SK-N-SH (cell line): ENCODE data around the gene LRP5.

Experiments used
- EZH2phosphoT487 ChIP-seq: fragments of 200-600 bp; sonication (generic); IDR thresholded peaks from 2 replicates; pipeline ENCODE4 v1.6.1; 2017; ENCODE audit warnings: low read depth, mixed run types, mild to moderate bottlenecking, antibody characterized with exemption, moderate library complexity, borderline replicate concordance
- RCOR1 ChIP-seq: fragments of 150-350 bp; IDR thresholded peaks from 2 replicates; pipeline ENCODE4 v1.6.1; 2017; ENCODE audit warnings: antibody characterized with exemption, low read length
- TF ChIP-seq, protein P1 (sequence below): fragments of 200-600 bp; sonication (generic); IDR thresholded peaks from 2 replicates; pipeline ENCODE4 v1.6.1; 2017; ENCODE audit warnings: antibody characterized with exemption, mild to moderate bottlenecking, moderate library complexity
- TF ChIP-seq, protein P2 (sequence below): fragments of 150-350 bp; IDR thresholded peaks from 2 replicates; pipeline ENCODE4 v1.6.1; 2017; ENCODE audit warnings: antibody characterized with exemption, low read length, low read depth, borderline replicate concordance

DNA sequence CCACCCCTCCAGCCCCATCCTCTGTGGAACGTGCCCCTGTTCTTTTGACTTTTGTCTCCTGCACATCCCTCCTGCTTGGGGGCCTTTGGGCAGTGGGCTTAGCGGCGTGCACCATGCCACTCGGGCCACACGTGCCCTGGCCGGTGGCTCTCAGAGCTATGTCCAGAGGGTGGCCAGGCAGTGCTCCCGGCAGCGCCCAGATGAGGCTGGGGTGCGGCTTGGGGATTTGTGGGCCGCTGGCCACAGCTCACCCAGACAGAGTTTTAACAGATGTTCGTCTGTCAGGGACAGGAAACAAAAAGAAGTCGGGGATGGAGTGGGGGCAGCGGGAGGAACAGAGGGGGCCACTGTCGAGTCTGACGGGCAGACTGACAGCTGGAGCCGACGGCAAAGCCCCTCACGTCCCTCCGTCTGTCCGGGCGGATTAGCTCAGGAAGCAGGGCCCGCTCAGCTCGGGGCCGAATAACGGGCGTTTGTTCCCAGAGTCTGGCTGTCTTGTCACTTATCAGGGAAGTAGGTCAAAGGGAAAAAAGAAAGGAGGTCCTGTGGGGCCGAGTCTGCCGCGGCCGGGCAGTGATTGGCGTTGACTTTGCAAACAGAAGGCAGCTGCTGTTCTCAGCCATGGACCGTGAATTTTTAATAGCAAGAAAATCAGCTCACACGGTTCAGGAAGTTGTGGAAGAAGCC, 61.6 kb downstream of the LRP5 start:
- TF ChIP-seq, protein P1, sequence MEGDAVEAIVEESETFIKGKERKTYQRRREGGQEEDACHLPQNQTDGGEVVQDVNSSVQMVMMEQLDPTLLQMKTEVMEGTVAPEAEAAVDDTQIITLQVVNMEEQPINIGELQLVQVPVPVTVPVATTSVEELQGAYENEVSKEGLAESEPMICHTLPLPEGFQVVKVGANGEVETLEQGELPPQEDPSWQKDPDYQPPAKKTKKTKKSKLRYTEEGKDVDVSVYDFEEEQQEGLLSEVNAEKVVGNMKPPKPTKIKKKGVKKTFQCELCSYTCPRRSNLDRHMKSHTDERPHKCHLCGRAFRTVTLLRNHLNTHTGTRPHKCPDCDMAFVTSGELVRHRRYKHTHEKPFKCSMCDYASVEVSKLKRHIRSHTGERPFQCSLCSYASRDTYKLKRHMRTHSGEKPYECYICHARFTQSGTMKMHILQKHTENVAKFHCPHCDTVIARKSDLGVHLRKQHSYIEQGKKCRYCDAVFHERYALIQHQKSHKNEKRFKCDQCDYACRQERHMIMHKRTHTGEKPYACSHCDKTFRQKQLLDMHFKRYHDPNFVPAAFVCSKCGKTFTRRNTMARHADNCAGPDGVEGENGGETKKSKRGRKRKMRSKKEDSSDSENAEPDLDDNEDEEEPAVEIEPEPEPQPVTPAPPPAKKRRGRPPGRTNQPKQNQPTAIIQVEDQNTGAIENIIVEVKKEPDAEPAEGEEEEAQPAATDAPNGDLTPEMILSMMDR = no peak
- TF ChIP-seq, protein P2, sequence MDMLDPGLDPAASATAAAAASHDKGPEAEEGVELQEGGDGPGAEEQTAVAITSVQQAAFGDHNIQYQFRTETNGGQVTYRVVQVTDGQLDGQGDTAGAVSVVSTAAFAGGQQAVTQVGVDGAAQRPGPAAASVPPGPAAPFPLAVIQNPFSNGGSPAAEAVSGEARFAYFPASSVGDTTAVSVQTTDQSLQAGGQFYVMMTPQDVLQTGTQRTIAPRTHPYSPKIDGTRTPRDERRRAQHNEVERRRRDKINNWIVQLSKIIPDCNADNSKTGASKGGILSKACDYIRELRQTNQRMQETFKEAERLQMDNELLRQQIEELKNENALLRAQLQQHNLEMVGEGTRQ = no peak
- no peak; the same call in 1 of the 2 replicates for TF ChIP-seq RCOR1
- TF ChIP-seq EZH2phosphoT487 = no peak
